Skeletal muscle satellite cell (primary cell): ENCODE results near the gene SPAG6.

Experiments used
- H3K27me3 ChIP-seq: 2 replicates; pipeline ENCODE4 v1.7.0; 2013; ENCODE audit warnings: low read length; ENCODE audit not compliant: control insufficient read depth, insufficient read depth
- H3K36me3 ChIP-seq: 2 replicates; pipeline ENCODE4 v1.7.0; 2013; ENCODE audit warnings: mild to moderate bottlenecking, control low read depth, low read length; ENCODE audit not compliant: insufficient read depth
- H3K4me1 ChIP-seq: 2 replicates; pipeline ENCODE4 v1.7.0; 2013; ENCODE audit warnings: low read length; ENCODE audit not compliant: control insufficient read depth, insufficient read depth
- H3K4me2 ChIP-seq: 2 replicates; pipeline ENCODE4 v1.7.0; 2013; ENCODE audit warnings: mild to moderate bottlenecking, low read length
- H3K4me3 ChIP-seq: 2 replicates; pipeline ENCODE4 v1.7.0; 2013; ENCODE audit warnings: low read length
- H3K9ac ChIP-seq: 2 replicates; pipeline ENCODE4 v1.7.0; 2013; ENCODE audit warnings: mild to moderate bottlenecking, low read depth, low read length, moderate library complexity
- H3K9me3 ChIP-seq: replicated peaks from 2 replicates; pipeline ENCODE4 v1.7.0; 2013; ENCODE audit warnings: mild to moderate bottlenecking, control low read depth, low read length

The SPAG6 gene

DNA sequence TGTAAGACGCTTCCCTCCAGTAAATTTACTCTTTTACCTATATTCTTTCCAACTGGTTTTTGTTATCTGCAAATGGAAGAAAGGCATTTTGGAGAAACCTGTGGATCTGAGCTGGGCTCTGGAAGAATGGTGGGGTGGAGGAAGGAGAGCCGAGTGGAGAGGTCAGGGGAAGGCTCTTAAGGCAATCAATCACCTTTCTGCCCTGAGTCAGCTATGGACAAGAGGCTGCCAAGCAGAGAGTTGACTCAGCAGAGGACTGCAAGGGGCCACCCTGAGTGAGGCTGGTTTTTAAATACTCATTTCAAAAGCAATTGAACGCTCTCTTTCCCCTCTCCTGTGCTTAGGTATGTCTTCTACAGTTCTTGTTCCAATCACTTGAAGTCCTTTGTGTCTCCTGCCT, 81.8 kb downstream of the SPAG6 start:
- peak overlapping the region; percentile 16 for H3K9ac ChIP-seq
- no peaks in the 10 kb centered on the region for H3K9me3 ChIP-seq
- H3K36me3 ChIP-seq: no peaks in the 10 kb centered on the region
- H3K4me1 ChIP-seq: peaks cover 34% of the 10 kb centered on the region
- peak overlapping the region; percentile 13 for H3K4me3 ChIP-seq
- H3K27me3 ChIP-seq: no peaks in the 10 kb centered on the region
- H3K4me2 ChIP-seq: peak overlapping the region; percentile 32

DNA sequence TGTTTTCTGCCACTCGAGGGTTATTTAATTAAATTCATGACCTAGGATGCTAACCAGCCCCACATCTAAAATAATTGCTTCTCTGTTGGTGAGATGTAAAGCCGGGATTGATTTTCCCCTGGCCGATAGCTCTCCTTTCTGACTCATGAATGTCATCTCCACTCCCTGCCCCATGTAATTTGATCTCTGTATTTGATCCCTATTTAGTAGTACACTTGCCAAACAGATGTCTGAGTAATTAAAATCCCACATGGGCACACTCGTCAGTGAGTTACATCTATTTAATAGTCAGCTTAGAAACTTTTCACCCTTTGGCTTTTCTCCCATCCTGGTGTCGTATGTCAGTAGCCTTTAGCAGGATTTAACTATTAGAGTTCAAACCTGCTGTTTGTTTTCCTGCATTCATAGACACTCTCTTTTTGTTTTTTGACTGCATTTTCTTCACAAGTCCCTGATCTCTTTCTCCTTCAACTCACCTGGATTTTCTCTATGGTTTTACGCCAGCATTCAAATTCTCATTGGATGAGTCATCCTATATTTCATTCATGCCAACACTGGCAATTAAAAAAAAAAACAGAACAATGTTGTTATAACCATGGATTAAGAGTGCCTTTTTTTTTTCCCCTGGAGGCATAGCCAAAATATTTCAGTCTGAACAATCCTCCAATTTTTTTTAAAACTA, 82.7 kb downstream of the SPAG6 start:
- Histone ChIP-seq H3K9ac (peak overlapping the region; percentile 16), H3K4me1 (peaks cover 34% of the 10 kb centered on the region), H3K9me3 (no peaks in the 10 kb centered on the region), H3K4me2 (peak overlapping the region; percentile 32), H3K36me3 (no peaks in the 10 kb centered on the region), H3K4me3 (peak overlapping the region; percentile 13), H3K27me3 (no peaks in the 10 kb centered on the region)

DNA sequence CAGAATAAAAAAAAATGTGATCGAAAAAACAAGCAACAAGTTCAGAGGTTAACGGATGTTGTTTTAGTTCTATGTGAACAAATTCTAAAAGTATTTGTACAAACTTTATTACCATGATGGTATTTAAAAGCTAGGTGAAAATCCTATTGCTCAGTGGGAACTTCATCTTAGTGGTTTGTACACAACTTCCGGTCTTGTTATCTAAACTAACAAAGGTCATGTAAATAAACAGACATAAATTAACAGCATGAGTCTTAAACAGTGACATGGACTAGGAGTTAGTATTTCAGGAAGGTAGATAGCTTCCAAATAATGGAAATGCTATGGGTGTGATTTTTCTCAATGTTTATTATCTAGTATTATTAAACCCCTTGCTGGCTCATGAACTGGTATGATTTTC, 83.8 kb downstream of the SPAG6 start:
- Histone ChIP-seq H3K4me1 (peaks cover 38% of the 10 kb centered on the region), H3K9ac (no peak overlapping the region), H3K27me3 (no peaks in the 10 kb centered on the region), H3K4me3 (no peak overlapping the region), H3K4me2 (no peak overlapping the region), H3K9me3 (no peaks in the 10 kb centered on the region), H3K36me3 (no peaks in the 10 kb centered on the region)

DNA sequence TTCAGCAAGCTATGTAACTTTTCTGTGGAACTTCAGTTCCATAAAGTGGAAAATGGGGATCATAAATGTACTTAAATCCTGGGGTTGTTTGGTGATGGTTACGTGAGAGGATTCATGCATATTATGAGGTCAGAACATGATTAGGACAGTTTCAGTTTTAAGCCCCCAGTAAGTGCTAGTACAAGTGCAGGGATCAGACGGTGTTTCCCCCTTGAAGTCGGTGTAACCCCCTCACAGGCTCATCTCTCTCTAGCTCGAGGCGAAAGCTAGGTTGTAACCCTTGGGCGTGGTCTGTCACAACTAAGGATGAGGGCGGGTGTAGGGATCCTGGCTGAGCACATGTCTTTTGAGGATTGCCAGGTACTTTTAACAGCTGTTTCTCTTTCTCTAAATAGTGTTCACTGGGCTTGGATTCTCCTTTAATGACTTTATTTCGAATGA, 84.7 kb downstream of the SPAG6 start:
- no peaks in the 10 kb centered on the region for H3K27me3 ChIP-seq

DNA sequence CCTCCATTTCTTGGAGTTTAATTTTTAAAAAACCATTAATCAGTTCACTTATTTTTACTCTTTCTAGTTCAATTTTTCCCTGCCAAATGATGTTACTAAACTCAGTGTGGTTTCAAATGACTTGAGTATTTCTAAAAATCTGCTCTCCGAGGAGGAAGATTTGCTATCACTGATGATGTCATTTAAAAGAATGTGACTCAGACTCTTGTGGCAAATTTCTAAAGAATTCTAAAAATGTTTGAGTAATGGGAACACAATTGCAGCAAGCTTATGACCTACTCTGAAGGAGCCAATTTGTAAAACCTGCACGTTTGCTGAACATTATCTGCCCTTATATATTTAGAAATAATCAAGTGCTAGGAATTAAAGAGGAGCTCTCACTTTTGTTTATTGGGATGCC, 88.6 kb downstream of the SPAG6 start:
- Histone ChIP-seq H3K4me2 (peak overlapping the region; percentile 54), H3K4me3 (no peak overlapping the region), H3K9ac (peak overlapping the region; percentile 64), H3K4me1 (peaks cover 52% of the 10 kb centered on the region), H3K36me3 (no peaks in the 10 kb centered on the region), H3K27me3 (no peaks in the 10 kb centered on the region), H3K9me3 (no peaks in the 10 kb centered on the region)

More for the DNA sequence above, 84.7 kb downstream of the SPAG6 start:
- H3K9ac ChIP-seq: no peak overlapping the region
- no peak overlapping the region for H3K4me2 ChIP-seq
- H3K4me3 ChIP-seq: no peak overlapping the region
- H3K36me3 ChIP-seq: no peaks in the 10 kb centered on the region
- no peaks in the 10 kb centered on the region for H3K9me3 ChIP-seq
- peaks cover 46% of the 10 kb centered on the region for H3K4me1 ChIP-seq

DNA sequence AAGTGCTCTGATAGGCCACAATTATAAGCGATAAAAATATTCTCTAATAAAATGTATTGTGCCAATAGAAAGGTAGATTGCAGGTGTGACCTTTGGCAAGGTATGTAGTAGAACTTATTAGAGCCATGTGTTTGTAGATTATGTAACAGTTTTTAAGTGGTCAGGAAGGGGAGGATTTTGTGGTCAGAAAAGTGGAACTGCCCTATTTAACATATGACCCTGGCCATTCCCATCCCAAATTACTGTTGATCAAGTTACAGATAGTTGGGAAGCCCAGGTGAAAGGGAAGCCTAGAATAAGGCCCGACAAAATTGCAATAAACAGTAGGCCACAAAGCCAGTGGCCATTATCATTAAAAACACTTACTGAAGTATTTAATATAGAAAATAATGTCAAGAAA, 89.2 kb downstream of the SPAG6 start:
- Histone ChIP-seq H3K36me3 (no peaks in the 10 kb centered on the region), H3K4me2 (peak overlapping the region; percentile 54), H3K4me1 (peaks cover 46% of the 10 kb centered on the region), H3K4me3 (no peak overlapping the region), H3K9ac (peak overlapping the region; percentile 49), H3K9me3 (no peaks in the 10 kb centered on the region), H3K27me3 (no peaks in the 10 kb centered on the region)

DNA sequence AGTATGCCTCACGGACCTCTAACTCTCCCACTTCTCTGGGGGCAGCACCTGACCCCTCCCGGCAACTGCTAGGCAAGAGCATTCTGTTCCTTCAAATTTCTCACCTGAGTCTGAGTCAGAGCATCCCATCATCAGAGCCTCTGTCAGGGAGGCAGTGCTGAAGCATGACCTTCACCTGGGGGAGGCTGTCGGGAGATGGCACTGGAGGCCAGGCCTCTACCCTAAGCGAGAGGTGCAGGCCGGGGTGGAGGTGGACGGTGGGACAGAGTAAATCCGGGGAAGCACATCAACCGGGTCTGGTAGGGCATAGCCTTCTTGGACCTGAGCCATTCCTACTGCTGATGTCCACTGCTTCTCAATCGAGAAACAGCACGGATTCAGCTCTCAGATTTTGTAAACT, 90.4 kb downstream of the SPAG6 start:
- Histone ChIP-seq H3K9ac (no peak overlapping the region), H3K36me3 (no peaks in the 10 kb centered on the region), H3K27me3 (no peaks in the 10 kb centered on the region), H3K9me3 (no peaks in the 10 kb centered on the region), H3K4me1 (peaks cover 40% of the 10 kb centered on the region), H3K4me2 (no peak overlapping the region), H3K4me3 (no peak overlapping the region)

DNA sequence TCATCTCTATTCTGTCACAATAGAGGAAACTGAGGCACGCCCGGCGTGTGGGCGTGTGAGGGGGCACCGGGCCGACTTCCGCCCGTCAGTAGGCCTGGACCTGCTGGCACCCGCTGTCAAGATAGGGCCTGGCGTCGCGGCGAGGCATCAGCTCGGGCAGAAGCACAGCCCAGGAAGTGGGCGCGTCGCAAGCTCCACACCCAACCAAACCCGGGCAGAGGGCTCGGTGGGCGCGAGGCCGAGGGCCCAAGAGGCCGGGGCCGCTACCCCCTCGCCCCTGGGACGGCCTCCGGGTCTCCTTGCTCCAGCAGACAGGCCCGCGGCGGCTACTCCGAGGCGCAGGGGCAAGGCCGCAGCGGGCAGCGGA, 91.2 kb downstream of the SPAG6 start:
- peak overlapping the region; percentile 86 for H3K4me3 ChIP-seq
- no peaks in the 10 kb centered on the region for H3K36me3 ChIP-seq
- no peaks in the 10 kb centered on the region for H3K9me3 ChIP-seq
- H3K4me1 ChIP-seq: peaks cover 40% of the 10 kb centered on the region
- H3K4me2 ChIP-seq: peak overlapping the region; percentile 92
- no peaks in the 10 kb centered on the region for H3K27me3 ChIP-seq
- peak overlapping the region; percentile 97 for H3K9ac ChIP-seq

DNA sequence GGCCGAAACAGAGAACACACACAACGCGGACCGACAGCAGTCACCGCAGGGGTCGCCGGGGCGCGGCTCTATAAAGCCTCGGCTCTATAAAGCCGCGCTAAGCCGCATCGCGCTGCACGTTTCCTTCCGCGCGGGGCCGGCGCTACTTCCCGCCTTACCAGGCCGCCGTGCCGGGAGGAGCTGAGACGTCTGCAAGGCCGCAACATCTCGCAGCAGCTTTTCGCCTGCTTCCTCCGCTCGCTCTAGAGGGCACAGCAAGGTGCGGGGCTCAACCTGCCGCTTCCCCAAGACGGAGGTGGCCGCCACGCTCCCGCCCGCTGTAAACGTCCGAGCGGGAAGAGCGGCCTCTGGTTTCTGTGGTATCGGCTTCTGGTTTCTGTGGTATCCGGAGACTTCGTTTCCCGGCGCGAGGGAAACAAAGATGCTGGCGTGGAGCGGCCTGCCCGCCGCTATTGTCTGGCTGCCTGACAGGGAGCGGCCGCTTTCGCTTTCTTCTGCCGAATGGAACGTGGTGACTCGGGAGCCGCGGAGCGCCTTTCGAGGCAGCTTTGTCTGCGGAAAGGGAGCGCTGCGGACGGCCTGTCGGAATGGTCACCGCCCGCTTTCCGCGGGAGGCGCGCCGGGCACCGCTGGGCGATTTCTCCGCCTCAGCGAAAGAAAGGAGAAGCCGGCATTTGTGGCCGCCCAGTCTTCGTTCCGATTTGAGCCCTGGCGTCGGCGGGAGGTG, 91.8 kb downstream of the SPAG6 start:
- H3K36me3 ChIP-seq: no peaks in the 10 kb centered on the region
- H3K9me3 ChIP-seq: no peaks in the 10 kb centered on the region
- peak overlapping the region; percentile 86 for H3K4me3 ChIP-seq
- peak overlapping the region; percentile 97 for H3K9ac ChIP-seq
- peaks cover 40% of the 10 kb centered on the region for H3K4me1 ChIP-seq
- peak overlapping the region; percentile 92 for H3K4me2 ChIP-seq
- H3K27me3 ChIP-seq: no peaks in the 10 kb centered on the region

DNA sequence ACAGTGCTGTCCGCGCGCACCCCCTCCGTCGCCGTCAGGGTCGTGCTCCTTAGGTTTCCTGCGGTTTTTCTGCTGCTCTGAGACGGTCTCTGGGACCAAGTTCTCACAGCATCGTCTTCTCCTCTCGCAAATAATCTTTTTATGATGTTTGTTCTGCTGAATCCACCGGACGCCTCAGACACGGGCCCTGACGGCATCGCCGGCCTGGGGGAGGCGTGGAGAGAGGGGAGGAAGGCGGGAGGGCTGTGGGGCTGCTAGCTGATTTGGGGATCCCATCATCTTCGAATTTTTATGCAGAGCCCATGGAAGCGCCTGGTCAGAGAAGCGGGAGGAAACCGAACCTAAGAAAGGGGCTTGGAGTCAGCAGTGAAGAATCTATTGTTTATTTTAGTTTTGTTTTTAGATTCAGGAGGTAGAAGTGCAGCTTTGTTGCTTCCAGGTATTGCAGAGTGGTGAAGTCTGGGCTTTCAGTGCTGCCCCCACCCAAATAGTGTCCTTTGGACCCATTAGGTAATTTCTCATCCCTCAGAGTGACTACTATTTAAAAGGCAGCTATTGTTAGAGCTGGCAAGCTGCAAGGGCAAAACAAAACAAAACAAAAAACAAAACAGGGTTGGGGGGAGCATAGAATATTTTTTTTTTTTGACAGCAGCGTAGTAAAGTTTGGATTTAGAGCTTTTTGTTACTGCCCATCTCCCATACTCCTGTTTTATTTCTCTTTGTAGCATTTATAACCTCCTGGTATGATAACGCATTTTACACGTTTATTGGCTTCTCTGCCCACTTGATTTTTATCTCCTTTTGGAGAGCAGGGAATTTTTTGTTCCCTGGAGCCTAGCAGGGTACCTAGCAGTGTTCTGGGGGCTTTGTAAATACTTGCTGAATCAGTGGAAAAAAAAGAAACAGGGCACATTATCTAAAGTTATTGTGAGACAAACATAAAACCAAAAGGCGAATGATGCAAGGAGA, 92.6 kb downstream of the SPAG6 start:
- Histone ChIP-seq H3K36me3 (no peaks in the 10 kb centered on the region), H3K9me3 (no peaks in the 10 kb centered on the region), H3K9ac (peak overlapping the region; percentile 97), H3K27me3 (no peaks in the 10 kb centered on the region), H3K4me3 (peak overlapping the region; percentile 86), H3K4me1 (peaks cover 40% of the 10 kb centered on the region), H3K4me2 (peak overlapping the region; percentile 92)

DNA sequence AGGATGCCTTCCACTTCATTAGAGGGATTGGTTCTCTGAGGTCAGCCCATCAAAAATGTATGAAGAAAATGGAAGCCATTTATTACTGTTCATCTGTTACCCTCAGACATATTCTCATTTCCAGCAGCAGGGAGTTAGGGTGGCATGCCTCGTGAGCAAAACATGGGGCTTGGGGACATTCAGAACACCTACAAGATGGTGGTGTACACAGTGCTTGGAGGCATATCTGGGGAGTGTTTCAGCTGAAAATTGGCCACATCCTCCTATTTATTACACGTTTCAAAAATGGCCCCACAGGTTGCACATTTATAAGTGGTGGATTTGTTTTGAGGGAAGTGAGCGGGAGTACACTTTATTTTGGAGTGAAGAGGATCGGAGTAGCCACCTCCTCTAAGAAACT, 93.4 kb downstream of the SPAG6 start:
- no peak overlapping the region for H3K9ac ChIP-seq
- H3K9me3 ChIP-seq: no peaks in the 10 kb centered on the region
- peaks cover 37% of the 10 kb centered on the region for H3K4me1 ChIP-seq
- H3K36me3 ChIP-seq: no peaks in the 10 kb centered on the region
- peak overlapping the region; percentile 92 for H3K4me2 ChIP-seq
- H3K4me3 ChIP-seq: peak overlapping the region; percentile 86
- H3K27me3 ChIP-seq: no peaks in the 10 kb centered on the region
